Measurements from ENCODE around the gene AUTS2.

DNA sequence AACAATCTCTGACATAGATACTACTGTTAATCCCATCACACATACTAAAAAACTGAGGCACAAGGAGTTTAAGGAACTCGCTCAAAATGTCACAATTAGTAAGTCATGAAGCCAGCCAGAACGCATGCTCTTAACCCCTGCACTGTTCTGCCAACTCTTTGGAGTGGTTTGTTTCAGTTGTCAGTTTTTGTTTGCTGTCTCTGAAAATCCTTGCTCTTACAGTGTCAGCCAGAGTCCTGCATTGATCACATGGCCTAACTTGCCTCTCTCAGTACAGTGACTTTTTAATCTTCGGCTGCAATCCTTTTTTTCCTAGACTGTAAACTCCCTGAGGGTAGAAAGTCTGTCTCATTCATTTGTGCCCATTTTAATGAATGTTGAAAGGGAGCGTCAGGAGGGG is 753.8 kb downstream of the AUTS2 start:
- no peak for TF ChIP-seq EP300 (conservative IDR thresholded peaks at IDR 0.05; ENCODE audit: poor library complexity, severe bottlenecking)
- no peak for TF ChIP-seq EZH2 (IDR thresholded peaks at IDR 0.05; ENCODE audit: borderline replicate concordance, insufficient read depth, low read length, poor library complexity, severe bottlenecking)
- TF ChIP-seq, protein P1, sequence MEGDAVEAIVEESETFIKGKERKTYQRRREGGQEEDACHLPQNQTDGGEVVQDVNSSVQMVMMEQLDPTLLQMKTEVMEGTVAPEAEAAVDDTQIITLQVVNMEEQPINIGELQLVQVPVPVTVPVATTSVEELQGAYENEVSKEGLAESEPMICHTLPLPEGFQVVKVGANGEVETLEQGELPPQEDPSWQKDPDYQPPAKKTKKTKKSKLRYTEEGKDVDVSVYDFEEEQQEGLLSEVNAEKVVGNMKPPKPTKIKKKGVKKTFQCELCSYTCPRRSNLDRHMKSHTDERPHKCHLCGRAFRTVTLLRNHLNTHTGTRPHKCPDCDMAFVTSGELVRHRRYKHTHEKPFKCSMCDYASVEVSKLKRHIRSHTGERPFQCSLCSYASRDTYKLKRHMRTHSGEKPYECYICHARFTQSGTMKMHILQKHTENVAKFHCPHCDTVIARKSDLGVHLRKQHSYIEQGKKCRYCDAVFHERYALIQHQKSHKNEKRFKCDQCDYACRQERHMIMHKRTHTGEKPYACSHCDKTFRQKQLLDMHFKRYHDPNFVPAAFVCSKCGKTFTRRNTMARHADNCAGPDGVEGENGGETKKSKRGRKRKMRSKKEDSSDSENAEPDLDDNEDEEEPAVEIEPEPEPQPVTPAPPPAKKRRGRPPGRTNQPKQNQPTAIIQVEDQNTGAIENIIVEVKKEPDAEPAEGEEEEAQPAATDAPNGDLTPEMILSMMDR (IDR thresholded peaks at IDR 0.05; ENCODE audit: poor library complexity, severe bottlenecking), result no peak
- no peak for TF ChIP-seq MXI1 (conservative IDR thresholded peaks at IDR 0.05; ENCODE audit: poor library complexity, severe bottlenecking)
- TF ChIP-seq POLR2AphosphoS5 (IDR thresholded peaks at IDR 0.05), result no peak
